Pancreas (tissue), 10 donors: ENCODE measurements around the gene GNA12. TPM values are rescaled to one million over a fixed set of nuclear protein-coding genes. Genes with fewer than 3 reads are reported as not detected.

ENCODE experiments used
- ATAC-seq, 4 donors: fragments of 200-7000 bp; cut with Tn5 transposase; one replicate each; pipeline versions ENCODE4 v1.8.0 to v1.9.1; 2020; ENCODE audit warnings: mild to moderate bottlenecking in 4 of 4, moderate library complexity in 4 of 4
- DNase-seq, 6 donors: peaks; one replicate each; pipeline ENCODE4 v3.0.0-alpha.2; 2020
- FAIRE-seq: peaks from 2 replicates; lab custom pipeline; 2012; peaks lifted over from hg19 to GRCh38; lab: Jason Lieb, UNC
- H3K27ac ChIP-seq, 4 donors: fragments of 200-600 bp; sonication (generic); 1 replicate in 3 of 4; 2 replicates in 1 of 4; pipeline versions ENCODE4 v1.5.0 to v1.8.0; 2020
- H3K27me3 ChIP-seq, 4 donors: fragments of 200-600 bp; one replicate each; pipeline ENCODE4 v1.8.0; 2021
- H3K36me3 ChIP-seq, 3 donors: fragments of 200-600 bp; sonication (generic) in 1 of 3; one replicate each; pipeline versions ENCODE4 v1.5.0 to v1.8.0; 2020 to 2021
- H3K4me1 ChIP-seq, 3 donors: fragments of 200-600 bp; one replicate each; pipeline ENCODE4 v1.8.0; 2021
- H3K4me3 ChIP-seq, 4 donors: fragments of 200-600 bp; sonication (generic) in 2 of 4; one replicate each; pipeline versions ENCODE4 v1.5.0 to v1.8.0; 2020 to 2021
- H3K9me3 ChIP-seq, 4 donors: fragments of 200-600 bp; one replicate each; pipeline ENCODE4 v1.8.0; 2021
- WGBS, 2 donors: extraction: QIAGEN DNeasy Blood & Tissue Kit; methylation state at CpG; one replicate each; pipeline ENCODE4 v1.1.7; 2013; 5-methylcytosine and 5-hydroxymethylcytosine counted together
- intact Hi-C, 3 donors: fragments of 100-400 bp; cut with DNase I; formaldehyde crosslinking; loops; one replicate each; pipeline versions ENCODE4 v1.11.1 to v1.14.2; 2022
- polyA plus RNA-seq, 2 donors: library from polyadenylated mRNA; stranded (reverse); fragments of 200-250 nt; gene quantifications; one replicate each; pipeline ENCODE4 v1.2.3, GENCODE V29; 2013
- total RNA-seq, 6 donors: library from RNA; stranded (reverse); fragmentation: NEBNext Ultra II Directional in 4 of 6; extraction: Animal tissue kit (Norgen Biotek cat#: 25700) in 4 of 6; gene quantifications; one replicate each; pipeline versions ENCODE4 v1.2.1 to v1.2.4, GENCODE V29; 2021 to 2023
- TF ChIP-seq, protein P1 (sequence below), 4 donors: fragments of 200-600 bp; sonication (generic) in 3 of 4; IDR thresholded peaks; one replicate each; pipeline versions ENCODE4 v1.5.0 to v1.8.0; 2021; ENCODE audit warnings: antibody characterized with exemption in 4 of 4
- donor health status: healthy with polysubstance abuse.
- donor health status: DM: no; HTN: no; CAD: no; lungs with moderate emphysema.
- donor health status: DM: no; HTN: no; CAD: no.
- donor health status: control.
- donor health status: control.
- donor health status: Bipolar disorder and iron deficiency.
- donor health status: DM: yes; HTN: yes; CAD: no.
- donor health status: DM: no; HTN: no; CAD: no.
- donor health status: DM: no; HTN: no; CAD: no.
- donor health status: DM: yes; HTN: yes; CAD: no.

GNA12 gene
- total and polyA plus RNA-seq, 8 donors, result 7.5 to 23.0 (median 15.9) TPM

DNA sequence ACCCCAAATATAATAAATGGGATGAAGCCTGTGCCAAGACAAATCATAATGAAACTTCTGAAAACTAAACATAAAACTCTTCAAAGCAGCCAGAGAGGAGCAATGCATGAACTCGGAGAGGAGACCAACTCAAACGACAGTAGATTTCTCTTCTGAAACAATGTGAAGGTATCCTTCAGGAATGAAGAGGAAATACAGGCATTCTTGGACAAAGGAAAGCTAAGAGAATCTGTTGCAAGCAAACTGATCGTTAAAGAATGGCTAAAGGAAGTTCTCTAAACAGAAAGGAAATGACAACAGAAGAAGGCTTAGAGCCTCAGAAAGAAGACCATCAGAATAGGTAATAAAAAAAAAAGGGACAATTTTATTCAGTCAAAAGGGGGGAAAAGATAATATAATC is 6.6 kb downstream of the GNA12 start:
- TF ChIP-seq, protein P1, sequence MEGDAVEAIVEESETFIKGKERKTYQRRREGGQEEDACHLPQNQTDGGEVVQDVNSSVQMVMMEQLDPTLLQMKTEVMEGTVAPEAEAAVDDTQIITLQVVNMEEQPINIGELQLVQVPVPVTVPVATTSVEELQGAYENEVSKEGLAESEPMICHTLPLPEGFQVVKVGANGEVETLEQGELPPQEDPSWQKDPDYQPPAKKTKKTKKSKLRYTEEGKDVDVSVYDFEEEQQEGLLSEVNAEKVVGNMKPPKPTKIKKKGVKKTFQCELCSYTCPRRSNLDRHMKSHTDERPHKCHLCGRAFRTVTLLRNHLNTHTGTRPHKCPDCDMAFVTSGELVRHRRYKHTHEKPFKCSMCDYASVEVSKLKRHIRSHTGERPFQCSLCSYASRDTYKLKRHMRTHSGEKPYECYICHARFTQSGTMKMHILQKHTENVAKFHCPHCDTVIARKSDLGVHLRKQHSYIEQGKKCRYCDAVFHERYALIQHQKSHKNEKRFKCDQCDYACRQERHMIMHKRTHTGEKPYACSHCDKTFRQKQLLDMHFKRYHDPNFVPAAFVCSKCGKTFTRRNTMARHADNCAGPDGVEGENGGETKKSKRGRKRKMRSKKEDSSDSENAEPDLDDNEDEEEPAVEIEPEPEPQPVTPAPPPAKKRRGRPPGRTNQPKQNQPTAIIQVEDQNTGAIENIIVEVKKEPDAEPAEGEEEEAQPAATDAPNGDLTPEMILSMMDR (IDR thresholded peaks at IDR 0.05), result no peak
- Histone ChIP-seq H3K4me3 (no peak overlapping the region), H3K9me3 (no peaks in the 10 kb centered on the region), H3K27me3 (no peaks in the 10 kb centered on the region), H3K36me3 (peaks cover 0 to 3% (median 0%) of the 10 kb centered on the region in 3 donors), H3K4me1 (no peaks in the 10 kb centered on the region), H3K27ac (no peak overlapping the region)
- FAIRE-seq, result no peak
- no peak for DNase-seq
- WGBS, 2 donors, result 74 to 75% methylated on average over 3 of the region's 3 CpGs
- intact Hi-C loops, result no loop called here
- ATAC-seq, result no peak

DNA sequence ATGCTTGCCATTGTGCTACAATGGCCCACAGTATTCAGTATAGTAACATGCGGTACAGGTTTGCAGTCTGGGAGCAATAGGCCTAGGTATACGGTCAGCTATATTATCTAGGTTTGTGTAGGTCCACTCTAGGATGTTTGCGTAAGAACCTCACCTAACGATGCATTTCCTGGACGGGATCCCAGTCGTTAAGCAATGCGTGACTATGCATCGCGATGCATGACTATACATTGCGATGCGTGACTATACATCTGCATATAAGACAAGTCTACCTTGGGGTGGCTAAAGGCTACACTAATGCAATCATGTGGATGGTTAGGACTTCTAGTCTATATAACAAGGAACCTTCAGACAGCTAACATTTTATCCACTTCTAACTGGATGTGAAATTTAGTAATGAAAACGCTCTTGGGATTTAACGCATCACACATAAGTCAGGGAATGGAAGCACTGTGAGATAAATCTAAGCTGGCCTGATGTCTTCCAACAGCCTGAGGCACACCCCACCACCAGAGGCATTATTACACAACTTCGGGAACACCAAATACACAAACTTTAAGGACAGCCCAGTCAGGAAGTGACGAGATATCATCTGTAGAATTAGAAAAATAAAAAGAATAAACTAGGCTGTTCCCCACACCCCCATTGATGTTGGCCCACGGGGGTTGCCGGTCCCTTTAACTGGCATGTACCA is 9.2 kb downstream of the GNA12 start:
- FAIRE-seq, result no peak
- Histone ChIP-seq H3K27me3 (no peaks in the 10 kb centered on the region), H3K4me1 (no peaks in the 10 kb centered on the region), H3K9me3 (no peaks in the 10 kb centered on the region), H3K4me3 (no peak overlapping the region), H3K27ac (no peak overlapping the region), H3K36me3 (peaks cover 0 to 3% (median 0%) of the 10 kb centered on the region in 3 donors)
- TF ChIP-seq, protein P1 (IDR thresholded peaks at IDR 0.05), result no peak
- ATAC-seq, result no peak
- 92 to 93% methylated on average over 17 of the region's 17 CpGs for WGBS, 2 donors
- no peak for DNase-seq
- intact Hi-C loops, result no loop called here

DNA sequence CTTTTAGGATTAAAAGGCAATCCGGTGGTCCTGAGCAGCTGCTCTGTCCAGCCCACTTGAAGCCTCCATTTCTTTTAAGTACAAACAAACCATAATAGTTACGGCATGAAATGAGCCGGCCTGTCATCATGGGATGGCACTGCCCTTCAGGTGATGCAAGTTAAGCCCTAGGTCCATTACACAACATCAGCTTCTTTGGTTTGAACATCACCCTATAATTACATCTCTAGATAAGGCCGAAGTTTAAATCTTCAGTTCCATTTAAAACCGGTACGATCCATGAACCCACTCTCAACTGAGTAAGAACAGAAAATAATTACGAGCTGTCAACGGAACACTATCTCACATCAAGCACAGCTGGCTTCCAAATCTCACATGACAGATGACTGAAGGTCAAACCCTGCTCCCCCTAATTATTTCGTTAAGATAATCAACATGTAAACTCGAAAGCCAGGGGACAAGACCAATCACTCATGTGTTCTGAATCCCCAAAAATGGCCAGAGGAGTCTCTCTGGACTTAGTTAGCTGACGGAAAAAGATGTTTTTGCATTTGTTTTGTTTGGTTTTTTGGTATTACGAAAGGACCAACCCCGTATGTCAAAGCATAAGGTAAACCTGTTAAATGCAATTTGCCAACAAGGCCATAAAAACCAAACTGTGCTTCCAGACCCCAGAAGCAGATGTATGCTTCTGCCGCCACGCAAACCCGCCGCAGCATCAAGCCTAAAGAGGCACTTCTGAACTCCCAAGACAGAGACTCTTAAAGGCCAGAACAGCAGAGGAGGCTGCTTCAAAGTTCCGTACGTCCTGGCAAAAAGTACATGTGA is 10.8 kb downstream of the GNA12 start:
- ATAC-seq (no peak), DNase-seq (no peak), FAIRE-seq (no peak)
- Histone ChIP-seq H3K36me3 (peaks cover 0 to 3% (median 0%) of the 10 kb centered on the region in 3 donors), H3K4me3 (no peak overlapping the region), H3K27ac (no peak overlapping the region), H3K27me3 (no peaks in the 10 kb centered on the region), H3K9me3 (no peaks in the 10 kb centered on the region), H3K4me1 (no peaks in the 10 kb centered on the region)
- 80 to 84% methylated on average over 19 of the region's 19 CpGs for WGBS, 2 donors
- intact Hi-C loops, result no loop called here
- TF ChIP-seq, protein P1 (IDR thresholded peaks at IDR 0.05), result no peak

DNA sequence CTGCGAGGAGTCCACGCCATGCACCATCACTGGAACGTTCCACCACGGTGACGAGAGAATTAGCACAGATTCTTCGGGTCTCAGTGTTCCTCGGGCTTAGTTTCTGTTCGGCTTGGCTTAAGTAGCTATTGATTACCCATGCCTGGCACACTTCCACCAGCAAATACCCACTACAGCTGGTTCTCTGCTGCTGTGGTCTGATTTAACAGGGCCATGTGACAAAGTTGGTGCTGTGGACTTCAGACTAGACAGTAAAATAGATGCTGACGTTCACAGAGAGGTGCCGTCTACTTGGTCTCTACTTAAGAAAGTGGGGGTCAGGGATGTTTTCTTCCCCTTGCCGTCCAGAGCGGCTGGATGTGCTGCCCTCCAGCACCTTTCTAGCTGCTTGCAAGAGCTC is 11.6 kb downstream of the GNA12 start:
- no peak overlapping the region for H3K4me3 ChIP-seq
- intact Hi-C loops, result no loop called here
- no peak for DNase-seq
- TF ChIP-seq, protein P1 (IDR thresholded peaks at IDR 0.05), result no peak
- no peaks in the 10 kb centered on the region for H3K4me1 ChIP-seq
- no peak overlapping the region for H3K27ac ChIP-seq
- 67 to 79% methylated on average over 12 of the region's 12 CpGs for WGBS, 2 donors
- no peaks in the 10 kb centered on the region for H3K9me3 ChIP-seq
- H3K27me3 ChIP-seq, result no peaks in the 10 kb centered on the region
- H3K36me3 ChIP-seq, result peaks cover 0 to 3% (median 0%) of the 10 kb centered on the region in 3 donors
- ATAC-seq, result peak in 1 of 4 donors; percentile 11
- FAIRE-seq, result no peak
